GM12873 (cell line): ENCODE data around the gene CCDC43.

Experiments
- TF ChIP-seq, protein P1 (sequence below): IDR thresholded peaks from 2 replicates; pipeline ENCODE4 v1.5.1; 2012; ENCODE audit warnings: low read depth, mild to moderate bottlenecking, moderate library complexity, low read length, control low read depth; ENCODE audit not compliant: insufficient read depth; ENCODE audit errors: missing control alignments

The CCDC43 gene

DNA sequence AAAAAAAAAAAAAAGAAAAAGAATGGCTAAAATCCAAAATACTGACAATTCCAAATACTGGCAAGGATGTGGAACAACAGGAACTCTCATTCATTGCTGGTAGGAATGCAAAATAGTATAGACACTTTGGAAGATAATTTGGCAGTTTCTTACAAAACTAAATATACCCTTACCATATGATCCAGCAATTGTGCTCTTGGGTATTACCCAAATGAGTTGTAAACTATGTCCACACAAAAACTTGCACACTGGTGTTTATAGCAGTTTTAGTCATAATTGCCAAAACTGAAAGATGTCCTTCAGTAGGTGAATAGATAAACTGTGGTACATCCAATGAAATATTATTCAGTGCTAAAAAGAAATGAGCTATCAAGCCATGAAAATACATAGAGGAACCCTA is 41.8 kb downstream of the CCDC43 start:
- TF ChIP-seq, protein P1, sequence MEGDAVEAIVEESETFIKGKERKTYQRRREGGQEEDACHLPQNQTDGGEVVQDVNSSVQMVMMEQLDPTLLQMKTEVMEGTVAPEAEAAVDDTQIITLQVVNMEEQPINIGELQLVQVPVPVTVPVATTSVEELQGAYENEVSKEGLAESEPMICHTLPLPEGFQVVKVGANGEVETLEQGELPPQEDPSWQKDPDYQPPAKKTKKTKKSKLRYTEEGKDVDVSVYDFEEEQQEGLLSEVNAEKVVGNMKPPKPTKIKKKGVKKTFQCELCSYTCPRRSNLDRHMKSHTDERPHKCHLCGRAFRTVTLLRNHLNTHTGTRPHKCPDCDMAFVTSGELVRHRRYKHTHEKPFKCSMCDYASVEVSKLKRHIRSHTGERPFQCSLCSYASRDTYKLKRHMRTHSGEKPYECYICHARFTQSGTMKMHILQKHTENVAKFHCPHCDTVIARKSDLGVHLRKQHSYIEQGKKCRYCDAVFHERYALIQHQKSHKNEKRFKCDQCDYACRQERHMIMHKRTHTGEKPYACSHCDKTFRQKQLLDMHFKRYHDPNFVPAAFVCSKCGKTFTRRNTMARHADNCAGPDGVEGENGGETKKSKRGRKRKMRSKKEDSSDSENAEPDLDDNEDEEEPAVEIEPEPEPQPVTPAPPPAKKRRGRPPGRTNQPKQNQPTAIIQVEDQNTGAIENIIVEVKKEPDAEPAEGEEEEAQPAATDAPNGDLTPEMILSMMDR = no peak

DNA sequence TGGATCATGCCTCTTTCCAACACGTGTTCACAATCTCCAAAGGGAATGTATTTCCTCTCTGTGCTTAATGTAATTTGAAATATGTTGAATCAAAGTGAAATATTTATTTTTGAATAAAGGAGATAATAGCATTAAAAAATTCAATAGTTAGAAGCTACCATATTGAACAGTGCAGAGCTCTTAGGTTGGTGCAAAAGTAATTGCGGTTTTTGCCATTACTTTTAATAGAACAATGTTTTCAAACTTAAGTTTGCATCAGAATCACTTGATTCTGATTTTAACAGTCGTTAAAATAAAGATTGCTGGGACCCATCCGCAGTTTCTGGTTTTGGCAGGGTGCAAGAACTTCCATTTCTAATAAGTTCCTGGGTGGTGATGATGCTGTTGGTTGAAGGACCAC is 43.3 kb downstream of the CCDC43 start:
- TF ChIP-seq, protein P1 = no peak

DNA sequence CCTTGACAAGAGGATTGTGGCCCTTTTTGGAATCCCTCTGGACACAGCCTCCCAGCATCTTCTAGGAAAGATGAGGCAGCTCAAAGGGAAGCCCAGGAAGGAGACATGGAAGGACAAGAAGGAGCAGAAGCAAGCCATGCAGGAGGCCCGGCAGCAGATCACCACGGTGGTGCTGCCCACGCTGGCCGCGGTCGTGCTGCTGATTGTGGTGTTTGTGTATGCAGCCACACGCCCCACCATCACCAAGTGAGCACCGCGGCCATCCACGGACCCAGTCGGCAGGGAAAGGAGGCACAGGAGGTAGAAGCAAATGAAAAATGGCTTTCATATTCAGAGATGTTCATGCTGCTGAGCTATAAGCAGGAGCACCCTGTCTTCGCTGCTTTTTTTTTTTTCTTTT is 44.2 kb downstream of the CCDC43 start:
- TF ChIP-seq, protein P1 = no peak

DNA sequence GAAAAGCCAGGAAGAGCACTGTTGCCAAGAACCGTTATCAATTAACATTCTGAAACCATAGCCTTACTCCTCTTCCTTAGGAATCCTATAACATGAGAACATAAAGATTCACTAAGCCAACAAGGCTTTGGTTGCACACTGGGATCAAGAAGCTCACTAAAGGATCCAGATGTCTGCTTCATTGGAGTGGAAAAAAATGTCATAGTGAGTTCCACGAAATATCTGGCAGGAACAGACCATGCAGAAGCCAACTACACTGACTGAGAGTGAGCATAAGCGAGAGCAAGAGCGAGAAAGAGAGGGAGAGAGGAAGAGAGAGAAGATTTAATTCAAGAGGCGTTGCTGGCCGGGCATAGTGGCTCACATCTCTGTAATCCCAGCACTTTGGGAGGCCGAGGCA is 46.7 kb downstream of the CCDC43 start:
- TF ChIP-seq, protein P1 = no peak

DNA sequence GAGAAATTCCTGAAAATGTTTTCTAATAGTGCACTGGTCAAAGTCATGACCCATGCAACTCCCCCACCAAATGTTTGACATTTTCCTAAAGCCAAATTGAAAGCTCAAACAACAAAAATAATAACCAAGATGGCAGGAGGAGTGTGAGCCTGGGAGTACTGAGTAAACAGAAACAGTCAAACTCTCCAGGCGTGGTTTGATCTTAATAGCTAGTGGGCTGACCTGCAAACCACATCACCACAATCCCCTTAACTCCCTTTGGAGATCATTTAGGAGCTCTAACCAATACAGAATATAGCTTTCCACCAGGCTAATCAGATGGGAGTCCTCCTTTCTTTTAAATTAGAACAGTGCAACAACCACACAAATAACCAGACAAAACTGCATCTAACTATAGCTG is 52.5 kb downstream of the CCDC43 start:
- TF ChIP-seq, protein P1 = no peak

DNA sequence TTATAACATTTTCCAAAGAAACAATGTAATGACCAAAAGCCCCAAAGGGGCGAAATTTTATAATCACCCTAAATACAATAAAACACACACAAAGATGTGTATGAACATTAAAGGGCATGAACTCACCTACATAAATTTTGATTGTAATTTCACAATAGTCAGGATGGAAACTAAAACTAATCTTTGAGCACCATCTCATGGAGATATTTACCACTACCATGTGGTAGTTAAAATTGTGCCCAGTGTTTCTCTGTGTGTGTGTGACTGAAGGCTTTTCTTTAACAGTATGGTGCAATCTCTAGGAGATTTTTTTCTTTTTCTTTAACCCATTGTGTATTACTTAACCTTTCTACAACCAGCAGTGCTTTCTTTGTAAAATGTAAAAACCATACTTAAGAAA is 53.0 kb downstream of the CCDC43 start:
- TF ChIP-seq, protein P1 = peak; percentile 19

DNA sequence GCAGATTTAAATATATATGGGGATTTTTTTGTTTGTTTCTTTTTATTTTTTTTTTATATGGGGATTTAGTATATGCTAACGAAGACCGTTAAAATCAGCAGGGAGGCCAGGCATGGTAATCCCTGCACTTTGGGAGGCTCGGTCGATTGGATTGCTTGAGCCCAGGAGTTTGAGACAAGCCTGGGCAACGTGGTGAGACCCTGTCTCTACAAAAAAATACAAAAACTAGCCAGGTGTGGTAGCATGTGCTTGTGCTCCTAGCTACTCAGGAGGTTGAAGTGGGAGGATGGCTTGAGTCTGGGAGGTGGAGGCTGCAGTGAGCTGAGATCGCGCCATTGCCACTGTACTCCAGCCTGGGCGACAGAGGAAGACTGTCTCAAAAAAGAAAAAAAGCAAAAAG is 55.6 kb downstream of the CCDC43 start:
- TF ChIP-seq, protein P1 = no peak
